ENCODE data around the gene CELF6.

The CELF6 gene

GRCh38 chr15:72340366-72340765 lies 20.4 kb upstream of the CELF6 start:
- Histone ChIP-seq H3K4me3 (ENCODE audit: low read length) (no peak overlapping the region), H3K4me1 (ENCODE audit: control insufficient read depth, low read length) (no peaks in the 10 kb centered on the region), H3K9me2 (replicated peaks; ENCODE audit: control insufficient read depth, low read length) (no peaks in the 10 kb centered on the region), H3K27me3 (ENCODE audit: control insufficient read depth, low read length) (no peaks in the 10 kb centered on the region), H4K20me1 (ENCODE audit: control insufficient read depth, insufficient read depth, low read depth, low read length) (no peaks in the 10 kb centered on the region), H3K79me2 (ENCODE audit: control insufficient read depth, low read length) (no peaks in the 10 kb centered on the region), H3F3A (ENCODE audit: control insufficient read depth, insufficient read depth) (no peaks in the 10 kb centered on the region), H3K9me3 (ENCODE audit: control insufficient read depth, insufficient read depth, low read length) (no peaks in the 10 kb centered on the region), H3K36me3 (ENCODE audit: control insufficient read depth, low read length) (peaks cover 2% of the 10 kb centered on the region; the same call in 1 of the 2 replicates), H3K27ac (ENCODE audit: low read depth, low read length) (no peak overlapping the region), H3K4me2 (ENCODE audit: low read length) (no peak overlapping the region)
- no peak for TF ChIP-seq CTCF (IDR thresholded peaks at IDR 0.05; ENCODE audit: low read depth, low read length, poor library complexity, severe bottlenecking)
- TF ChIP-seq EZH2phosphoT487 (IDR thresholded peaks at IDR 0.05; ENCODE audit: borderline replicate concordance, low read length), result no peak

GRCh38 chr15:72339777-72340177 lies 19.8 kb upstream of the CELF6 start:
- no peaks in the 10 kb centered on the region for H3F3A ChIP-seq (ENCODE audit: control insufficient read depth, insufficient read depth)
- no peaks in the 10 kb centered on the region for H4K20me1 ChIP-seq (ENCODE audit: control insufficient read depth, insufficient read depth, low read depth, low read length)
- H3K9me3 ChIP-seq (ENCODE audit: control insufficient read depth, insufficient read depth, low read length), result no peaks in the 10 kb centered on the region
- H3K27me3 ChIP-seq (ENCODE audit: control insufficient read depth, low read length), result no peaks in the 10 kb centered on the region
- no peaks in the 10 kb centered on the region for H3K79me2 ChIP-seq (ENCODE audit: control insufficient read depth, low read length)
- no peak overlapping the region for H3K27ac ChIP-seq (ENCODE audit: low read depth, low read length)
- TF ChIP-seq EZH2phosphoT487 (IDR thresholded peaks at IDR 0.05; ENCODE audit: borderline replicate concordance, low read length) (no peak), CTCF (IDR thresholded peaks at IDR 0.05; ENCODE audit: low read depth, low read length, poor library complexity, severe bottlenecking) (no peak)
- H3K9me2 ChIP-seq (replicated peaks; ENCODE audit: control insufficient read depth, low read length), result no peaks in the 10 kb centered on the region
- no peaks in the 10 kb centered on the region for H3K4me1 ChIP-seq (ENCODE audit: control insufficient read depth, low read length)
- H3K4me3 ChIP-seq (ENCODE audit: low read length), result no peak overlapping the region
- no peak overlapping the region for H3K4me2 ChIP-seq (ENCODE audit: low read length)
- H3K36me3 ChIP-seq (ENCODE audit: control insufficient read depth, low read length), result no peaks in the 10 kb centered on the region

- Histone ChIP-seq H3K27ac (ENCODE audit: low read depth, low read length) (no peak overlapping the region), H3K4me3 (ENCODE audit: low read length) (no peak overlapping the region)
Observed at GRCh38 chr15:72338617-72339321, 18.8 kb upstream of the CELF6 start.

More at GRCh38 chr15:72338617-72339321, 18.8 kb upstream of the CELF6 start:
- no peaks in the 10 kb centered on the region for H3K36me3 ChIP-seq (ENCODE audit: control insufficient read depth, low read length)
- no peaks in the 10 kb centered on the region for H3K79me2 ChIP-seq (ENCODE audit: control insufficient read depth, low read length)
- H3K4me2 ChIP-seq (ENCODE audit: low read length), result no peak overlapping the region
- no peak for TF ChIP-seq EZH2phosphoT487 (IDR thresholded peaks at IDR 0.05; ENCODE audit: borderline replicate concordance, low read length)
- no peak for TF ChIP-seq CTCF (IDR thresholded peaks at IDR 0.05; ENCODE audit: low read depth, low read length, poor library complexity, severe bottlenecking)
- H3K4me1 ChIP-seq (ENCODE audit: control insufficient read depth, low read length), result no peaks in the 10 kb centered on the region
- H4K20me1 ChIP-seq (ENCODE audit: control insufficient read depth, insufficient read depth, low read depth, low read length), result no peaks in the 10 kb centered on the region
- no peaks in the 10 kb centered on the region for H3K27me3 ChIP-seq (ENCODE audit: control insufficient read depth, low read length)
- H3K9me2 ChIP-seq (replicated peaks; ENCODE audit: control insufficient read depth, low read length), result no peaks in the 10 kb centered on the region
- H3K9me3 ChIP-seq (ENCODE audit: control insufficient read depth, insufficient read depth, low read length), result no peaks in the 10 kb centered on the region
- H3F3A ChIP-seq (ENCODE audit: control insufficient read depth, insufficient read depth), result no peaks in the 10 kb centered on the region
